ENCODE measurements around the gene STX1B.
"Not testable (repeated sequence)": the region's sequence is repeated elsewhere in the genome, so short reads cannot be mapped to it uniquely, and the experiment has no call there.

The STX1B gene

GRCh38 chr16:31022544-31023251, 12.3 kb upstream of the STX1B start:
- Histone ChIP-seq H3K4me3 (no peak overlapping the region), H3K9me3 (ENCODE audit: low read depth, low read length) (no peaks in the 10 kb centered on the region), H3K36me3 (ENCODE audit: insufficient read depth, low read length) (no peaks in the 10 kb centered on the region), H3K9ac (ENCODE audit: insufficient read length) (no peak overlapping the region), H3K27ac (no peak overlapping the region)
- DNase-seq (ENCODE audit: low read depth, low spot score), result no peak
- TF ChIP-seq EZH2 (IDR thresholded peaks at IDR 0.05), result no peak
- TF ChIP-seq POLR2AphosphoS5 (IDR thresholded peaks at IDR 0.05; ENCODE audit: borderline replicate concordance, low read depth, low read length), result no peak
- TF ChIP-seq FOXP2 (optimal IDR thresholded peaks at IDR 0.05; ENCODE audit: control extremely low read depth, extremely low read length, insufficient read depth), result no peak

GRCh38 chr16:31020536-31020935, 10.1 kb upstream of the STX1B start:
- no peak overlapping the region for H3K4me3 ChIP-seq
- H3K27ac ChIP-seq, result no peak overlapping the region
- no peak for TF ChIP-seq EZH2 (IDR thresholded peaks at IDR 0.05)
- no peak for TF ChIP-seq FOXP2 (optimal IDR thresholded peaks at IDR 0.05; ENCODE audit: control extremely low read depth, extremely low read length, insufficient read depth)
- no peak for TF ChIP-seq POLR2AphosphoS5 (IDR thresholded peaks at IDR 0.05; ENCODE audit: borderline replicate concordance, low read depth, low read length)
- DNase-seq (ENCODE audit: low read depth, low spot score), result no peak
- no peak overlapping the region for H3K9ac ChIP-seq (ENCODE audit: insufficient read length)
- no peaks in the 10 kb centered on the region for H3K9me3 ChIP-seq (ENCODE audit: low read depth, low read length)
- H3K36me3 ChIP-seq (ENCODE audit: insufficient read depth, low read length), result no peaks in the 10 kb centered on the region

- not testable (repeated sequence) for H3K9me3 ChIP-seq (ENCODE audit: low read depth, low read length); H3K4me3 ChIP-seq; H3K36me3 ChIP-seq (ENCODE audit: insufficient read depth, low read length); H3K27ac ChIP-seq; DNase-seq (ENCODE audit: low read depth, low spot score); H3K9ac ChIP-seq (ENCODE audit: insufficient read length)
These were observed 7.3 kb upstream of the STX1B start for GRCh38 chr16:31017756-31018155.

GRCh38 chr16:31016018-31016417, 5.6 kb upstream of the STX1B start:
- no peak overlapping the region for H3K4me3 ChIP-seq
- H3K9me3 ChIP-seq (ENCODE audit: low read depth, low read length), result no peaks in the 10 kb centered on the region
- no peaks in the 10 kb centered on the region for H3K36me3 ChIP-seq (ENCODE audit: insufficient read depth, low read length)
- no peak overlapping the region for H3K9ac ChIP-seq (ENCODE audit: insufficient read length)
- no peak for DNase-seq (ENCODE audit: low read depth, low spot score)
- TF ChIP-seq POLR2AphosphoS5 (IDR thresholded peaks at IDR 0.05; ENCODE audit: borderline replicate concordance, low read depth, low read length) (no peak), FOXP2 (optimal IDR thresholded peaks at IDR 0.05; ENCODE audit: control extremely low read depth, extremely low read length, insufficient read depth) (no peak), EZH2 (IDR thresholded peaks at IDR 0.05) (no peak)
- no peak overlapping the region for H3K27ac ChIP-seq

- H3K36me3 ChIP-seq (ENCODE audit: insufficient read depth, low read length); H3K27ac ChIP-seq; DNase-seq (ENCODE audit: low read depth, low spot score); H3K9ac ChIP-seq (ENCODE audit: insufficient read length); H3K9me3 ChIP-seq (ENCODE audit: low read depth, low read length); H3K4me3 ChIP-seq: not testable (repeated sequence)
These were observed 2.9 kb upstream of the STX1B start for GRCh38 chr16:31013292-31013691.

GRCh38 chr16:31011815-31012214, 1.4 kb upstream of the STX1B start:
- H3K36me3 ChIP-seq (ENCODE audit: insufficient read depth, low read length); DNase-seq (ENCODE audit: low read depth, low spot score); H3K9ac ChIP-seq (ENCODE audit: insufficient read length); H3K4me3 ChIP-seq; H3K9me3 ChIP-seq (ENCODE audit: low read depth, low read length); H3K27ac ChIP-seq: not testable (repeated sequence)

- Histone ChIP-seq H3K36me3 (ENCODE audit: insufficient read depth, low read length) (no peaks in the 10 kb centered on the region), H3K9ac (ENCODE audit: insufficient read length) (no peak overlapping the region), H3K4me3 (no peak overlapping the region), H3K9me3 (ENCODE audit: low read depth, low read length) (no peaks in the 10 kb centered on the region), H3K27ac (no peak overlapping the region)
- no peak for TF ChIP-seq FOXP2 (optimal IDR thresholded peaks at IDR 0.05; ENCODE audit: control extremely low read depth, extremely low read length, insufficient read depth)
- no peak for TF ChIP-seq POLR2AphosphoS5 (IDR thresholded peaks at IDR 0.05; ENCODE audit: borderline replicate concordance, low read depth, low read length)
- no peak for TF ChIP-seq EZH2 (IDR thresholded peaks at IDR 0.05)
- DNase-seq (ENCODE audit: low read depth, low spot score), result no peak
These were observed 399 bp downstream of the STX1B start for GRCh38 chr16:31009894-31010584.

GRCh38 chr16:31009120-31009519, 1.3 kb downstream of the STX1B start:
- no peak overlapping the region for H3K9ac ChIP-seq (ENCODE audit: insufficient read length)
- TF ChIP-seq FOXP2 (optimal IDR thresholded peaks at IDR 0.05; ENCODE audit: control extremely low read depth, extremely low read length, insufficient read depth) (no peak), POLR2AphosphoS5 (IDR thresholded peaks at IDR 0.05; ENCODE audit: borderline replicate concordance, low read depth, low read length) (no peak), EZH2 (IDR thresholded peaks at IDR 0.05) (no peak)

GRCh38 chr16:31008551-31008950, 1.9 kb downstream of the STX1B start:
- no peak overlapping the region for H3K9ac ChIP-seq (ENCODE audit: insufficient read length)
- no peak overlapping the region for H3K4me3 ChIP-seq
- DNase-seq (ENCODE audit: low read depth, low spot score), result no peak
- no peaks in the 10 kb centered on the region for H3K9me3 ChIP-seq (ENCODE audit: low read depth, low read length)
- TF ChIP-seq POLR2AphosphoS5 (IDR thresholded peaks at IDR 0.05; ENCODE audit: borderline replicate concordance, low read depth, low read length) (no peak), FOXP2 (optimal IDR thresholded peaks at IDR 0.05; ENCODE audit: control extremely low read depth, extremely low read length, insufficient read depth) (no peak), EZH2 (IDR thresholded peaks at IDR 0.05) (no peak)
- H3K27ac ChIP-seq, result no peak overlapping the region
- H3K36me3 ChIP-seq (ENCODE audit: insufficient read depth, low read length), result no peaks in the 10 kb centered on the region

More at GRCh38 chr16:31009120-31009519, 1.3 kb downstream of the STX1B start:
- Histone ChIP-seq H3K4me3 (no peak overlapping the region), H3K36me3 (ENCODE audit: insufficient read depth, low read length) (no peaks in the 10 kb centered on the region), H3K27ac (no peak overlapping the region), H3K9me3 (ENCODE audit: low read depth, low read length) (no peaks in the 10 kb centered on the region)
- no peak for DNase-seq (ENCODE audit: low read depth, low spot score)
